Heart left ventricle (tissue), 16 donors: ENCODE data around the gene DIP2B. TPM values are rescaled to one million over a fixed set of nuclear protein-coding genes. Genes with fewer than 3 reads are reported as not detected.

Experiments
- ATAC-seq, 4 donors: fragments of 200-7000 bp; cut with Tn5 transposase; one replicate each; pipeline ENCODE4 v1.9.1; 2020 to 2022; ENCODE audit warnings: moderate library complexity in 4 of 4, mild to moderate bottlenecking in 3 of 4, moderate number of reproducible peaks in 1 of 4
- DNase-seq, 5 donors: peaks; one replicate each; pipeline ENCODE4 v3.0.0-alpha.2; 2020
- H3K27ac ChIP-seq, 12 donors: fragments of 200-600 bp; sonication (generic) in 4 of 12; one replicate each; pipeline versions ENCODE4 v1.5.0 to v1.8.0; 2016 to 2022; ENCODE audit warnings: mild to moderate bottlenecking in 2 of 12
- H3K27me3 ChIP-seq, 9 donors: fragments of 200-600 bp; sonication (generic) in 2 of 9; one replicate each; pipeline versions ENCODE4 v1.5.1 to v1.8.0; 2016 to 2022; ENCODE audit warnings: mild to moderate bottlenecking in 3 of 9
- H3K36me3 ChIP-seq, 9 donors: fragments of 200-600 bp; sonication (generic) in 2 of 9; one replicate each; pipeline versions ENCODE4 v1.5.0 to v1.8.0; 2018 to 2022; ENCODE audit warnings: mild to moderate bottlenecking in 2 of 9
- H3K4me1 ChIP-seq, 12 donors: fragments of 200-600 bp; sonication (generic) in 4 of 12; one replicate each; pipeline versions ENCODE4 v1.5.0 to v1.8.0; 2016 to 2022; ENCODE audit warnings: mild to moderate bottlenecking in 3 of 12
- H3K4me3 ChIP-seq, 12 donors: fragments of 200-600 bp; sonication (generic) in 4 of 12; one replicate each; pipeline versions ENCODE4 v1.5.0 to v1.8.0; 2017 to 2022; ENCODE audit warnings: mild to moderate bottlenecking in 9 of 12, moderate library complexity in 4 of 12
- H3K9me3 ChIP-seq, 12 donors: fragments of 200-600 bp; sonication (generic) in 4 of 12; one replicate each; pipeline versions ENCODE4 v1.5.0 to v1.8.0; 2016 to 2022; ENCODE audit warnings: mild to moderate bottlenecking in 1 of 12
- CTCF ChIP-seq, 12 donors: fragments of 200-600 bp; sonication (generic) in 4 of 12; IDR thresholded peaks; one replicate each; pipeline versions ENCODE4 v1.5.0 to v1.8.0; 2018 to 2022; ENCODE audit warnings: antibody characterized with exemption in 12 of 12, mild to moderate bottlenecking in 5 of 12
- POLR2A ChIP-seq, 2 donors: fragments of 450-650 bp; IDR thresholded peaks; one replicate each; pipeline ENCODE4 v1.6.1; 2017; ENCODE audit warnings: antibody characterized with exemption in 2 of 2, mild to moderate bottlenecking in 2 of 2, moderate library complexity in 2 of 2
- WGBS, 4 donors: extraction: QIAGEN DNeasy Blood & Tissue Kit in 2 of 4; methylation state at CpG; one replicate each; pipeline versions ENCODE4 v1.1.5 to v1.1.7; 2013 to 2018; 5-methylcytosine and 5-hydroxymethylcytosine counted together
- intact Hi-C, 10 donors: fragments of 100-400 bp; cut with DNase I; formaldehyde crosslinking; loops; one replicate each; pipeline versions ENCODE4 v1.11.1 to v1.14.2; 2022
- polyA plus RNA-seq, 2 donors: library from polyadenylated mRNA; stranded (reverse); fragments of 200-250 nt; gene quantifications; one replicate each; pipeline ENCODE4 v1.2.3, GENCODE V29; 2013
- total RNA-seq, 9 donors: library from RNA; depleted of rRNA in 2 of 9; stranded (reverse); fragments of >200 nt in 2 of 9; fragmentation: NEBNext Ultra II Directional in 3 of 9; extraction: Animal tissue kit (Norgen Biotek cat#: 25700) in 3 of 9; gene quantifications; one replicate each; pipeline versions ENCODE4 v1.1.0 to v1.2.4, GENCODE V29; 2016 to 2023
- donor health status: ischemic (EF 13 %, LVEDD 7.1; RV severe dilation, severe dysfunction).
- donor health status: healthy with polysubstance abuse.
- donor health status: DM: no; HTN: yes; CAD: no.
- donor health status: DM: no; HTN: no; CAD: no.
- donor health status: ischemic (EF 25% LVEDD 6.9; RV normal size, moderate dysfunction).
- donor health status: ischemic (EF 25% LVEDD 5.7; RV mildly dilated, moderate dysfunction).
- donor health status: healthy.
- donor health status: DM: yes; HTN: yes; CAD: no.
- donor health status: ischemic (EF 35%, LVEDD 5.7; RV mildly dilated, moderate dysfunction).
- donor health status: nonischemic (EF 11% LVEDD 7.7; RV severe dilation, severe dysfunction).
- donor health status: DM: yes; HTN: yes; CAD: no.
- donor health status: PGD.
- donor health status: ischemic (EF 29% LVEDD 5.4; RV normal size, mild dysfunction).
- donor health status: nonischemic (EF 23%, LVEDD 6.1; RV moderate dilation, normal function).

The DIP2B gene
- total and polyA plus RNA-seq, 11 donors, result 3.4 to 25.0 (median 16.7) TPM

DNA sequence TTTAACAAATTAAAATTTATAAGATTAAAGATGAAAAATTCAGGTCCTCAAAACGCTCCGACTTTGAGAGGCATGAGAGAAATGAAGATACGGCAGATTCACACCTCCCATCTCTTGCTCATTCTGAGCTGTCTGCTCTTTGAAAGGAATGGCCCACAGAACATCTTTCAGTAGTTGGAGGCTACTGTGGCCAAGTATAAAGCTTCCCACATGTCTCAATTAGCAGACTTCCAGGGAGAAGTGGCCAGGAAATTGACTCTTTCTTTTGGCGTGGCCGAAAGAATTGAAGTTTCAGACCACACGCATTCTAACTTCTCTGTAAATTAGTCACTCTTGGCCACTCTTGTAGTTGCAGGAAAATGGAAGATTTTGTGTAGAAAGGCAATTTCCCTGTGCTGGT, 129.2 kb downstream of the DIP2B start:
- ATAC-seq (peak in 1 of 4 donors; percentile 45), DNase-seq (no peak)
- Histone ChIP-seq H3K27ac (peak overlapping the region in 1 of 12 donors; percentile 2), H3K9me3 (no peaks in the 10 kb centered on the region), H3K4me3 (no peak overlapping the region), H3K4me1 (peaks cover 0 to 45% (median 33%) of the 10 kb centered on the region in 12 donors), H3K27me3 (no peaks in the 10 kb centered on the region), H3K36me3 (peaks cover 0 to 15% (median 8%) of the 10 kb centered on the region in 9 donors)
- intact Hi-C loops, result no loop called here
- TF ChIP-seq CTCF (IDR thresholded peaks at IDR 0.05) (no peak), POLR2A (IDR thresholded peaks at IDR 0.05) (no peak)
- WGBS, 4 donors, result 71 to 88% (median 75%) methylated on average over 6 of the region's 6 CpGs

DNA sequence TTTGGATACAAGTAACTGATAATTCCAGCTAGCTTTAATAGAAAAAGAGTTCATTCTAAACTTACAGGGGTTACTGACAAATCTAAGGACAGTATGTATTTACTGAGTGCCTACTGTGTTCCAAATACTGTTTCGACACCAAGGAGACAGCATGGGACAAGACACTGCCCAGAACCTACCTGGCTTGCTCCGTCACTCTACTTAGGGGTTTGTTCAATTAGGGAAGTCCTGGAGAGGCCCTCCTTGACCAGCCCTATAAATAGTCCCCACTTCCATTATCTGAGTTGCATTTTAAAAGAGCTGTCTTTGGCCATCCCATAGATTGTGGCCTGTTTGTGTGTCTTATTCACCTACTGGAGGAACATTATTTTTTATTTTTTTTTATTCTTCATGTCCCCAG, 129.6 kb downstream of the DIP2B start:
- DNase-seq, result no peak
- H3K36me3 ChIP-seq, result peaks cover 0 to 14% (median 5%) of the 10 kb centered on the region in 9 donors
- 49 to 64% (median 58%) methylated on average over 2 of the region's 2 CpGs for WGBS, 4 donors
- peak overlapping the region in 1 of 12 donors; percentile 2 for H3K27ac ChIP-seq
- H3K4me1 ChIP-seq, result peaks cover 0 to 45% (median 33%) of the 10 kb centered on the region in 12 donors
- H3K9me3 ChIP-seq, result no peaks in the 10 kb centered on the region
- H3K4me3 ChIP-seq, result no peak overlapping the region
- no peaks in the 10 kb centered on the region for H3K27me3 ChIP-seq
- TF ChIP-seq CTCF (IDR thresholded peaks at IDR 0.05) (no peak), POLR2A (IDR thresholded peaks at IDR 0.05) (no peak)
- intact Hi-C loops, result no loop called here
- peak in 3 of 4 donors; percentile 22 to 65 (median 58) for ATAC-seq

GRCh38 chr12:50635364-50635763, 130.6 kb downstream of the DIP2B start:
- DNase-seq (peak in 2 of 5 donors; percentile 50 to 52), ATAC-seq (peak; percentile 50 to 83 (median 72))
- WGBS, 4 donors, result 32 to 50% (median 42%) methylated on average over 5 of the region's 5 CpGs
- Histone ChIP-seq H3K4me1 (peaks cover 0 to 45% (median 33%) of the 10 kb centered on the region in 12 donors), H3K36me3 (peaks cover 0 to 14% (median 5%) of the 10 kb centered on the region in 9 donors), H3K27me3 (no peaks in the 10 kb centered on the region), H3K4me3 (no peak overlapping the region), H3K9me3 (no peaks in the 10 kb centered on the region), H3K27ac (no peak overlapping the region)
- TF ChIP-seq POLR2A (IDR thresholded peaks at IDR 0.05) (no peak), CTCF (IDR thresholded peaks at IDR 0.05) (no peak)
- intact Hi-C loops, result no loop called here

DNA sequence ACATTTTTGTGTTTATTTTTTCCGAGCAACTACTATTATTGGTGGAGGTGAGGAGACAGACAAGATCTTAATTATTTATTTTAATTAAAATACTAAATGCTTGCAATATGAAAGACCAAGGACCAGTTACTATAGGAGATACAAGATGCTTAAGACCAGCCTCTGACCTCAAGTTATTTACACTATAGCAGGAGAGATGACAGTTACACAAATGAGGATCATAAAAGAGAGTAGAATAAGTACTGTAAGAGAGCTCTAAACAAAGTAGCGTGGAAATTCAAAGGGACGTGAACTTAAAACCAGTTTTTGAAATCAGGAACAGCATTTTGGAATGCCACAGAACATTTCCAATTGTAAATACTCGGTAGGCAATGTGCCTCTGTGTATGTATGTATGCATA, 131.1 kb downstream of the DIP2B start:
- intact Hi-C loops, result loop anchor here in 2 of 10 donors (2.0 kb wide), 1 partner anchor 131 kb away; the partner anchor contains the start of gene DIP2B (in 2 of the 2)
- no peak for ATAC-seq
- Histone ChIP-seq H3K4me3 (no peak overlapping the region), H3K4me1 (peaks cover 0 to 45% (median 33%) of the 10 kb centered on the region in 12 donors), H3K27ac (no peak overlapping the region), H3K27me3 (no peaks in the 10 kb centered on the region), H3K9me3 (no peaks in the 10 kb centered on the region), H3K36me3 (peaks cover 0 to 13% (median 5%) of the 10 kb centered on the region in 9 donors)
- no peak for DNase-seq
- 85 to 92% (median 89%) methylated on average over 4 of the region's 4 CpGs for WGBS, 4 donors
- TF ChIP-seq POLR2A (IDR thresholded peaks at IDR 0.05) (no peak), CTCF (IDR thresholded peaks at IDR 0.05) (no peak)
